ENCODE measurements around the gene ELK1. TPM values are rescaled to one million over a fixed set of nuclear protein-coding genes. Genes with fewer than 3 reads are reported as not detected.
A peak's percentile ranks its signal among the peaks of the same experiment; 100 is the strongest.
"Not testable (repeated sequence)": the region's sequence is repeated elsewhere in the genome, so short reads cannot be mapped to it uniquely, and the experiment has no call there.

Gene ELK1
- polyA plus RNA-seq (2013, experiment 1 of 2; ENCODE audit: insufficient read length) = 36.9 TPM
- 28.4 TPM for polyA plus RNA-seq (2013, experiment 2 of 2; ENCODE audit: insufficient read length)

GRCh38 chrX:47650164-47651042, at the start of gene ELK1:
TSS of gene ELK1 (minus strand) at chrX:47650563. CDS start at chrX:47641441, 9,122 bp downstream.
- DNase-seq = peak; percentile 98

GRCh38 chrX:47697181-47697580, 46.8 kb upstream of the ELK1 start:
- DNase-seq = no peak

GRCh38 chrX:47690175-47690574, 39.8 kb upstream of the ELK1 start:
- peak; percentile 2 for DNase-seq

GRCh38 chrX:47687263-47687662, 36.9 kb upstream of the ELK1 start:
- DNase-seq = no peak

GRCh38 chrX:47683829-47684205, 33.5 kb upstream of the ELK1 start:
- DNase-seq = no peak

- no peak for DNase-seq
Measured at GRCh38 chrX:47683184-47683828, 32.9 kb upstream of the ELK1 start.

GRCh38 chrX:47675959-47676859, 25.8 kb upstream of the ELK1 start:
- not testable (repeated sequence) for DNase-seq

GRCh38 chrX:47674776-47675175, 24.4 kb upstream of the ELK1 start:
- DNase-seq = no peak

- DNase-seq = not testable (repeated sequence)
Measured at GRCh38 chrX:47665797-47666196, 15.4 kb upstream of the ELK1 start.

GRCh38 chrX:47664737-47665136, 14.4 kb upstream of the ELK1 start:
- DNase-seq = peak; percentile 31

GRCh38 chrX:47662144-47662657, 11.8 kb upstream of the ELK1 start:
- DNase-seq = peak; percentile 96

GRCh38 chrX:47661539-47661938, 11.2 kb upstream of the ELK1 start:
- DNase-seq = no peak

- DNase-seq = no peak
Measured at GRCh38 chrX:47659421-47659726, 9.0 kb upstream of the ELK1 start.

GRCh38 chrX:47658684-47659420, 8.5 kb upstream of the ELK1 start, which contains the start of gene UXT:
TSS of gene UXT (minus strand) at chrX:47659180. CDS start at chrX:47658927, 253 bp downstream.
- peak; percentile 95 for DNase-seq

- no peak for DNase-seq
Measured at GRCh38 chrX:47658301-47658683, 7.9 kb upstream of the ELK1 start.

GRCh38 chrX:47651043-47651905, 911 bp upstream of the ELK1 start:
- no peak for DNase-seq

- no peak for DNase-seq
Measured at GRCh38 chrX:47649781-47650163, 591 bp downstream of the ELK1 start.

- DNase-seq = no peak
Measured at GRCh38 chrX:47649271-47649670, 1.1 kb downstream of the ELK1 start.

- DNase-seq = peak; percentile 11
Measured at GRCh38 chrX:47648376-47648775, 2.0 kb downstream of the ELK1 start.

GRCh38 chrX:47646636-47647035, 3.7 kb downstream of the ELK1 start:
- no peak for DNase-seq

GRCh38 chrX:47645530-47645929, 4.8 kb downstream of the ELK1 start:
- DNase-seq = no peak

All from fibroblast of skin of back (primary cell).